Measurements from ENCODE around the gene CXCL10.

CXCL10 gene

GRCh38 chr4:76023389-76023788 is at the start of gene CXCL10:
Gene CXCL10, minus strand, starts transcription at chr4:76023497. Its CDS starts 66 bp downstream, at chr4:76023431.
- DNase-seq (ENCODE audit: low read depth) = peak; percentile 48
- H3K4me3 ChIP-seq (ENCODE audit: low read length) = no peak within 1 kb of the TSS
- no peak for TF ChIP-seq CTCF (IDR thresholded peaks at IDR 0.05; ENCODE audit: insufficient read depth, low read depth, low read length, missing control alignments)

- H3K4me3 ChIP-seq (ENCODE audit: low read length) = no peak overlapping the region
- TF ChIP-seq CTCF (IDR thresholded peaks at IDR 0.05; ENCODE audit: insufficient read depth, low read depth, low read length, missing control alignments) = no peak
These were observed 49.5 kb upstream of the CXCL10 start for GRCh38 chr4:76072760-76073159.

GRCh38 chr4:76067652-76068286 is 44.5 kb upstream of the CXCL10 start:
- DNase-seq (ENCODE audit: low read depth) = peak; percentile 79
- no peak overlapping the region for H3K4me3 ChIP-seq (ENCODE audit: low read length)
- peak; percentile 92 for TF ChIP-seq CTCF (IDR thresholded peaks at IDR 0.05; ENCODE audit: insufficient read depth, low read depth, low read length, missing control alignments)

More at GRCh38 chr4:76072760-76073159, 49.5 kb upstream of the CXCL10 start:
- no peak for DNase-seq (ENCODE audit: low read depth)

DNA sequence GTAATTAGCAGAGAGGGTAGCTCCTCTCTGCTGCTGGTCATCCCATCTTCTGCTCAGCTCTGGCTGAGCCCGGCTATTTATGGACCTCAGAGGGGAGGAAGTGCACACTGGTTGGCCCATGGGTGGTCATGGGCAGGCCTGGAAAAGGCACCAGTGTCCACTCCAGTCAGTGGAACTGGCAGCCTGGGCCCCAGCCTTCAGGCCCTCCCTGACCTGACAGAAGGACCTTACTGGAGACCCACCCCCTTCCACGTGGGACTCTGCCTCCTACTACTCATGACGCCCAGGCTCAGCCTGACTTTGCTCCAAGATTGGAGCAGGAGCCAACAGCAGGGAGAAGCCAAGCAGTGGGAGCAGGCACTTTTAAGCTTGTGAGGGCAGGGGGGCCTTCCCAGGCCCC is 43.2 kb upstream of the CXCL10 start:
- no peak overlapping the region for H3K4me3 ChIP-seq (ENCODE audit: low read length)
- TF ChIP-seq CTCF (IDR thresholded peaks at IDR 0.05; ENCODE audit: insufficient read depth, low read depth, low read length, missing control alignments) = no peak
- DNase-seq (ENCODE audit: low read depth) = no peak

- no peak for DNase-seq (ENCODE audit: low read depth)
- H3K4me3 ChIP-seq (ENCODE audit: low read length) = no peak overlapping the region
- TF ChIP-seq CTCF (IDR thresholded peaks at IDR 0.05; ENCODE audit: insufficient read depth, low read depth, low read length, missing control alignments) = no peak
These were observed 38.7 kb upstream of the CXCL10 start for GRCh38 chr4:76061982-76062381.

- no peak for TF ChIP-seq CTCF (IDR thresholded peaks at IDR 0.05; ENCODE audit: insufficient read depth, low read depth, low read length, missing control alignments)
- no peak for DNase-seq (ENCODE audit: low read depth)
- no peak overlapping the region for H3K4me3 ChIP-seq (ENCODE audit: low read length)
These were observed 38.1 kb upstream of the CXCL10 start for GRCh38 chr4:76061421-76061820.

GRCh38 chr4:76060506-76060905 is 37.2 kb upstream of the CXCL10 start:
- no peak for TF ChIP-seq CTCF (IDR thresholded peaks at IDR 0.05; ENCODE audit: insufficient read depth, low read depth, low read length, missing control alignments)
- no peak overlapping the region for H3K4me3 ChIP-seq (ENCODE audit: low read length)
- no peak for DNase-seq (ENCODE audit: low read depth)

All from epithelial cell of esophagus (primary cell).